GM21447 (cell line): ENCODE data around the gene TYW1B.
"Not testable (repeated sequence)": the region's sequence is repeated elsewhere in the genome, so short reads cannot be mapped to it uniquely, and the experiment has no call there.

Experiments
- ATAC-seq: cut with Tn5 transposase; IDR thresholded peaks from one replicate; pipeline ENCODE4 v1.9.1; 2021; ENCODE audit not compliant: unreplicated experiment

The TYW1B gene

GRCh38 chr7:72705693-72706092 is 122.3 kb downstream of the TYW1B start:
- ATAC-seq, result not testable (repeated sequence)

GRCh38 chr7:72704894-72705293 is 123.1 kb downstream of the TYW1B start:
- no peak for ATAC-seq

- not testable (repeated sequence) for ATAC-seq
Measured at GRCh38 chr7:72700548-72700947, 127.5 kb downstream of the TYW1B start.

- not testable (repeated sequence) for ATAC-seq
Measured at GRCh38 chr7:72697066-72697465, 130.9 kb downstream of the TYW1B start.

- not testable (repeated sequence) for ATAC-seq
Measured at GRCh38 chr7:72696643-72697042, 131.4 kb downstream of the TYW1B start.

- ATAC-seq, result not testable (repeated sequence)
Measured at GRCh38 chr7:72695482-72695881, 132.5 kb downstream of the TYW1B start.

GRCh38 chr7:72691442-72691841 is 136.6 kb downstream of the TYW1B start:
- ATAC-seq, result not testable (repeated sequence)

GRCh38 chr7:72690177-72690576 is 137.8 kb downstream of the TYW1B start:
- not testable (repeated sequence) for ATAC-seq

GRCh38 chr7:72689344-72689743 is 138.7 kb downstream of the TYW1B start:
- not testable (repeated sequence) for ATAC-seq

- ATAC-seq, result not testable (repeated sequence)
Measured at GRCh38 chr7:72681211-72681610, 146.8 kb downstream of the TYW1B start.

GRCh38 chr7:72676880-72677279 is 151.1 kb downstream of the TYW1B start:
- ATAC-seq, result not testable (repeated sequence)

GRCh38 chr7:72676086-72676690 is 151.8 kb downstream of the TYW1B start:
- not testable (repeated sequence) for ATAC-seq

GRCh38 chr7:72675686-72676085 is 152.3 kb downstream of the TYW1B start:
- ATAC-seq, result not testable (repeated sequence)

- no peak for ATAC-seq
Measured at GRCh38 chr7:72674394-72674793, 153.6 kb downstream of the TYW1B start.

- ATAC-seq, result not testable (repeated sequence)
Measured at GRCh38 chr7:72670850-72671249, 157.2 kb downstream of the TYW1B start.

GRCh38 chr7:72668435-72668834 is 159.6 kb downstream of the TYW1B start:
- not testable (repeated sequence) for ATAC-seq

- not testable (repeated sequence) for ATAC-seq
Measured at GRCh38 chr7:72667049-72667448, 161.0 kb downstream of the TYW1B start.

GRCh38 chr7:72648574-72648973 is 179.4 kb downstream of the TYW1B start:
- not testable (repeated sequence) for ATAC-seq

- ATAC-seq, result not testable (repeated sequence)
Measured at GRCh38 chr7:72643708-72644107, 184.3 kb downstream of the TYW1B start.

GRCh38 chr7:72641485-72642248 is 186.3 kb downstream of the TYW1B start:
- ATAC-seq, result not testable (repeated sequence)

- ATAC-seq, result peak; percentile 80
Measured at GRCh38 chr7:72640740-72641139, 187.3 kb downstream of the TYW1B start.

GRCh38 chr7:72635273-72635908 is 192.6 kb downstream of the TYW1B start:
- ATAC-seq, result not testable (repeated sequence)
